Measurements from ENCODE around the gene NOTCH1. TPM values are rescaled to one million over a fixed set of nuclear protein-coding genes. Genes with fewer than 3 reads are reported as not detected.

NOTCH1 gene
- total RNA-seq, 4 donors from 2014 or later = 71.0 to 160 (median 114) TPM

- Histone ChIP-seq H3K4me3 (no peak overlapping the region), H3K9me3 (no peaks in the 10 kb centered on the region), H3K27me3 (no peaks in the 10 kb centered on the region), H3K27ac (no peak overlapping the region), H3K4me1 (no peaks in the 10 kb centered on the region), H3K36me3 (peaks cover 100% of the 10 kb centered on the region)
- DNase-seq (ENCODE audit: low spot score in 2 of 2) = no peak
- WGBS = 83% methylated on average over 31 of the region's 33 CpGs
- no peak for TF ChIP-seq EP300 (IDR thresholded peaks at IDR 0.05)
- TF ChIP-seq CTCF (IDR thresholded peaks at IDR 0.05) = no peak
- no peak for TF ChIP-seq POLR2AphosphoS5 (IDR thresholded peaks at IDR 0.05)
- no peak for TF ChIP-seq POLR2A (IDR thresholded peaks at IDR 0.05)
Observed at GRCh38 chr9:136502940-136503550, 42.8 kb downstream of the NOTCH1 start.

- H3K27me3 ChIP-seq = no peaks in the 10 kb centered on the region
- WGBS = 96% methylated on average over 10 of the region's 38 CpGs
- peaks cover 100% of the 10 kb centered on the region for H3K36me3 ChIP-seq
- no peak overlapping the region for H3K27ac ChIP-seq
- DNase-seq (ENCODE audit: low spot score in 2 of 2) = no peak
- no peak overlapping the region for H3K4me3 ChIP-seq
- TF ChIP-seq EP300 (IDR thresholded peaks at IDR 0.05) (no peak), POLR2A (IDR thresholded peaks at IDR 0.05) (no peak), CTCF (IDR thresholded peaks at IDR 0.05) (no peak), POLR2AphosphoS5 (IDR thresholded peaks at IDR 0.05) (no peak)
- H3K4me1 ChIP-seq = no peaks in the 10 kb centered on the region
- no peaks in the 10 kb centered on the region for H3K9me3 ChIP-seq
Observed at GRCh38 chr9:136502196-136502595, 43.7 kb downstream of the NOTCH1 start.

GRCh38 chr9:136501686-136502085 lies 44.2 kb downstream of the NOTCH1 start:
- no peaks in the 10 kb centered on the region for H3K4me1 ChIP-seq
- peaks cover 100% of the 10 kb centered on the region for H3K36me3 ChIP-seq
- WGBS = 95% methylated on average over 12 of the region's 23 CpGs
- no peak for DNase-seq (ENCODE audit: low spot score in 2 of 2)
- TF ChIP-seq EP300 (IDR thresholded peaks at IDR 0.05) (no peak), POLR2A (IDR thresholded peaks at IDR 0.05) (no peak), CTCF (IDR thresholded peaks at IDR 0.05) (no peak), POLR2AphosphoS5 (IDR thresholded peaks at IDR 0.05) (no peak)
- H3K4me3 ChIP-seq = no peak overlapping the region
- no peak overlapping the region for H3K27ac ChIP-seq
- no peaks in the 10 kb centered on the region for H3K27me3 ChIP-seq
- H3K9me3 ChIP-seq = no peaks in the 10 kb centered on the region

- no peak for DNase-seq (ENCODE audit: low spot score in 2 of 2)
- Histone ChIP-seq H3K27ac (no peak overlapping the region), H3K4me1 (no peaks in the 10 kb centered on the region), H3K4me3 (no peak overlapping the region), H3K9me3 (no peaks in the 10 kb centered on the region), H3K36me3 (peaks cover 97% of the 10 kb centered on the region), H3K27me3 (no peaks in the 10 kb centered on the region)
- no peak for TF ChIP-seq POLR2AphosphoS5 (IDR thresholded peaks at IDR 0.05)
- no peak for TF ChIP-seq EP300 (IDR thresholded peaks at IDR 0.05)
- TF ChIP-seq CTCF (IDR thresholded peaks at IDR 0.05) = no peak
- 93% methylated on average over 16 of the region's 50 CpGs for WGBS
Observed at GRCh38 chr9:136499935-136500910, 45.6 kb downstream of the NOTCH1 start.
